HG03280 (cell line): ENCODE data around the gene DCK.
"Not testable (repeated sequence)": the region's sequence is repeated elsewhere in the genome, so short reads cannot be mapped to it uniquely, and the experiment has no call there.

Experiments
- ATAC-seq: cut with Tn5 transposase; IDR thresholded peaks from one replicate; pipeline ENCODE4 v1.9.1; 2021; ENCODE audit warnings: mild to moderate bottlenecking, moderate library complexity; ENCODE audit not compliant: unreplicated experiment

DCK gene

DNA sequence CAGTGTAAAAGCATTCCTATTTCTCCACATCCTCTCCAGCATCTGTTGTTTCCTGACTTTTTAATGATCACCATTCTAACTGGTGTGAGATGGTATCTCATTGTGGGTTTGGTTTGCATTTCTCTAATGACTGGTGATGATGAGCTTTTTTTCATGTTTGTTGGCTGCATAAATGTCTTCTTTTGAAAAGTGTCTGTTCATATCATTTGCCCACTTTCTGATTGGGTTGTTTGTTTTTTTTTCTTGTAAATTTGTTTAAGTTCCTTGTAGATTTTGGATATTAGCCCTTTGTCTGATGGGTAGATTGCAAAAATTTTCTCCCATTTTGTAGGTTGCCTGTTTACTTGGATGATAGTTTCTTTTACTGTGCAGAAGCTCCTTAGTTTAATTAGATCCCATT lies 6.2 kb downstream of the DCK start:
- ATAC-seq = not testable (repeated sequence)

DNA sequence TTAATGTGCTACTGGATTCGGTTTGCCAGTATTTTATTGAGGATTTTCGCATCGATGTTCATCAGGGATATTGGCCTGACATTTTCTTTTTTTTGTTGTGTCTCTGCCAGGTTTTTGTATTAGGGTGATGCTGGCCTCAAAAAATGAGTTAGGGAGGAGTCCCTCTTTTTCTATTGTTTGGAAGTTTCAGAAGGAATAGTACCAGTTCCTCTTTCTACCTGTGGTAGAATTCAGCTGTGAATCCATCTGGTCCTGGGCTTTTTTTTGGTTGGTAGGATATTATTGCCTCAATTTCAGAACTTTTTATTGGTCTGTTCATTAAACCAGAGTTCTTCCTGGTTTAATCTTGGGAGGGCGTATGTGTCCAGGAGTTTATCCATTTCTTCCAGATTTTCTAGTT lies 7.9 kb downstream of the DCK start:
- ATAC-seq = not testable (repeated sequence)

GRCh38 chr4:71004281-71004851 lies 10.9 kb downstream of the DCK start:
- ATAC-seq = no peak

DNA sequence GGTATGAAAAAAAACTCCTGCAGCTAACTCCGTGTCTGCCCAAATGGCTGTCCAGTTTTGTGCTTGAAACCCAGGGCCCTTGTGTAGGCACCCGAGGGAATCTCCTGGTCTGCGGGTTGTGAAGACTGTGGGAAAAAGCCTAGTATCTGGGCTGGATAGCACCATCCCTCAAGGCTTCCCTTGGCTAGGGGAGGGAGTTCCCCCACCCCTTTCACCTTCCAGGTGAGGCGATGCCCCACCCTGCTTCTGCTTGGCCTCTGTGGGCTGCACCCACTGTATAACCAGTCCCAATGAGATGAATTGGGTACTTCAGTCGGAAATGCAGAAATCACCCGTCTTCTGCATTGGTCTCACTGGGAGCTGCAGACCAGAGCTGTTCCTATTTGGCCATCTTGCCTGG lies 11.6 kb downstream of the DCK start:
- not testable (repeated sequence) for ATAC-seq

DNA sequence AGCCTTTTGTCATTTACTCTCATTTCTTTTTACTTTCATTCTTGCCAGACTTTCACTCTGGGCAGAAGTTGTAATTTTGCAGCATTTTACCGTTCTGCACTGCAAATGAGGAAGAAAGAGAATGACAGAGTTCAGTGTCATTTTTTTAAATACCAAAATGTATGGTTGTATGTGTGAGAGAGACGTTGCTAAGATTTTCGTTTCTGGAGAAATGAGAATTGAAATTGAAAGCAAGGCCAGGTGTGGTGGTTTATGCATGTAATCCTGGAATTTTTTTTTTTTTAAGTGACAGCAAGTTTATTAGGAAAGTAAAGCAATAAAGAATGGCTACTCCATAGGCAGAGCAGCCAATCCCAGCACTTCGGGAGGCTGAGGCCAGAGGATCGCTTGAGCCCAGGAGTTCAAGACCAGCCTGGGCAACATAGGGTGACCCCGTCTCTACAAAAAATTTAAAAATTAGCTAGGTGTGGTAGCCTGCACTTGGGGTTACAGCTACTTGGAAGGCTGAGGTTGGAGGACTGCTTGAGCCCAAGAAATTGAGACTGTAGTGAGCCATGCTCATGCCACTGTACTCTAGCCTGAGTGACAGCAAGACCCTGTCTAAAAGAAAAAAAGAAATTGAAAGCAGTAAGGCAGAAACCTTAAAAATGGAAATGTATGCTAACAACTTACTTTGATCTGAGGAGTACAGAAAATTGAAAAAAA lies 12.9 kb downstream of the DCK start:
- peak; percentile 80 for ATAC-seq

DNA sequence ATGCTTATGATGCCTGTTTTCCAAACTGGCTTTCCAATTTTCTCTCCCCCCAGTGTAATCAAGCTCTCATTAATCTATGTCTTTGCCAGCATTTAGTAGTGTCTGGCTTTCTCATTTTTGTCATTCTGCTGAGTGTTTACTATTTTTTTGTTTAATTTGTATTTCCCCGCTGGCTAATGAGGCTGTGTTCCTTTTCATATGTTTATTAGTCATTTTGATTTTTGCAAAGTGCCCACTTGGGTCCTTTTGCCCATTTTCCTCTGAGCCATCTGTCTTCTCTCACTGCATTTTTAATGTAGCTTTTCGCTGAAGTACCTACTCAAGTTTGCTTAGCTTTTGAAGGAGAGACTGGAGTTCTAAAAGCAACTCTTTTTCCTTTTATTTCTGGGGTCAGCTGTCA lies 14.7 kb downstream of the DCK start:
- ATAC-seq = no peak

DNA sequence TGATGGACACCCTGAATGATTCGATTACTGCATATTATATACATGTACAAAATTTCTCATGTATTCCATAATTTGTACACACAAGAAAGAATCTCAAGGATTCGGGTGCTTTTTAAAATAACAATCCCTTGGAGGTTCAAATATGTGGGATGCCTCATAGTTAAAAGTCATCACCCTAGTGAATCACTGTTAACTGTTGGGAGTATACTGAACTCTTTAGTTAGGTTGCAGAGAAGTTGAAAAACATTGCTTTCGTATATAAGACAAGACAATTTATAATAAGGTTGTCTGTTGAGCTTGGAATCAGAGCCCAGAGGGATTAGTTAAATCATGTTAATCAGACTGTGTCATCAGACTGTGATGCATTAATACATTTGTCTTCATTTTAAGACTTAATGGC lies 15.6 kb downstream of the DCK start:
- no peak for ATAC-seq

- peak; percentile 44 for ATAC-seq
These were observed 16.6 kb downstream of the DCK start for GRCh38 chr4:71009890-71010588.

DNA sequence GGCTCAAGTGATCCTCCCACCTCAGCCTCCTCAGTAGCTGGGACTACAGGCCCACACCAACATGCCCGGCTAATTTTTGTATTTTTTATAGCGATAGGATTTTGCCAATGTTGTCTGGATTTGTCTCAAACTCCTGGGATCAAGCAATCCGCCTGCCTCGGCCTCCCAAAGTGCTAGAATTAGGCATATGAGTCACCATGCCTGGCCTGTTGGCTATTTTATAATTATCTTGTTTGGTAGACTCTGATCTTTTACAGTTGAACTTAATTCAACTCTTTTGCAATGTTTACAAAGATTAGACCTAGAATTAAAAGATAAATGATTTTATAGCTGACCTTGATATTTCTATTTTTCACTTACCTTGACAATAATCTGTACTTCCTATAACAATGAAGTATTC lies 18.0 kb downstream of the DCK start:
- ATAC-seq = no peak

- not testable (repeated sequence) for ATAC-seq
These were observed 23.9 kb downstream of the DCK start for GRCh38 chr4:71017391-71017790.

GRCh38 chr4:71020611-71021010 lies 27.2 kb downstream of the DCK start:
- ATAC-seq = no peak

DNA sequence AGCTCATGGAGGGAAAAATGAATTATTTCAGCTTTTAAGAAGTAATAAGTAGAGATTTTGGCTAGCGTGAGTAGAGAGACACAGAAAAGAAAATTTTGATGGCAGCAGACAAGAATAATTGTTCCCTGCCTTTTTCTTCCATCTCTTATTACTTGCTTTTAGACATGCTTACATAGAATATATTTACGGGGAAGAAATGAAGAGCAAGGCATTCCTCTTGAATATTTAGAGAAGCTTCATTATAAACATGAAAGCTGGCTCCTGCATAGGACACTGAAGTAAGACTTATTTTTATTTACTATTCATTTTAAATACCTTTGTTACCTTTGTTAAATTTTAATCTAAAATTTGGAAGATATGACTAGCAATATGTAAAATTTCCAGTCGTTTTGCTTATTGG lies 32.2 kb downstream of the DCK start:
- ATAC-seq = no peak

DNA sequence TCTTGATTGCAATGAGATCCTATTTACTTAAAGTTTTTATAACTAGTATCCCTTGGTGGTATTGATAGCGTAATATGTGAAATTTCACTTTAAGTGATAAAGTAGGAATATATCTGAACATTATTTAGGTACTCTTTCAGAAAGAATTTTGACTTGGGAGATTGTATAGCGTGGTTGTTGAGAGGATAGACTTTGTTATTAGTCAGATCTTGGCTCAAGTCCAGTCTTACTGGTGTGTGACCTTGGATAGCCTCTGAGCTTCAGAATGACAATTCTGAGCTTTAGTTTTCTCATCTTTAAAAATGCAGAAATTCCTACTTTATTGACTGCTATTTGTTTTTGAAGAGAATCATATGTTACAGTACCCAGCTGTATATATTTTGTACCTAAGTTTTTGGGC lies 32.6 kb downstream of the DCK start:
- no peak for ATAC-seq

GRCh38 chr4:71027611-71028010 lies 34.2 kb downstream of the DCK start:
- ATAC-seq = no peak

- no peak for ATAC-seq
These were observed 36.1 kb downstream of the DCK start for GRCh38 chr4:71029504-71029903.

DNA sequence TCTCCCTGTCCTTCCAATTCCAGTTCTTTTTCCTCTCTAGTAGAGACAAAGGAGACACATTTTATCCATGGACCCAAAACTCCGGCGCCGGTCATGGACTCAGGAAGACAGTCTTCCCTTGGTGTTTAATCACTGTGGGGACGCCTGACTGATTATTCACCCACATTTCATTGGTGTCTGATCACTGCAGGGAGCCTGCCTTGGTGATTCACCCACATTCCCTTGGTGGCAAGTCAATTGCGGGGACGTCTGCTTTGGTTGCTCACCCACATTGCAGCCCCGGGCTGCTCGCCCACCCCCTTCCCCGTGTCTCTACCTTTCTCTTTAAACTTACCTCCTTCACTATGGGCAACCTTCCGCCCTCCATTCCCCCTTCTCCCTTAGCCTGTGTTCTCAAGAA lies 38.7 kb downstream of the DCK start:
- ATAC-seq = not testable (repeated sequence)

GRCh38 chr4:71045256-71045655 lies 51.8 kb downstream of the DCK start:
- ATAC-seq = no peak

DNA sequence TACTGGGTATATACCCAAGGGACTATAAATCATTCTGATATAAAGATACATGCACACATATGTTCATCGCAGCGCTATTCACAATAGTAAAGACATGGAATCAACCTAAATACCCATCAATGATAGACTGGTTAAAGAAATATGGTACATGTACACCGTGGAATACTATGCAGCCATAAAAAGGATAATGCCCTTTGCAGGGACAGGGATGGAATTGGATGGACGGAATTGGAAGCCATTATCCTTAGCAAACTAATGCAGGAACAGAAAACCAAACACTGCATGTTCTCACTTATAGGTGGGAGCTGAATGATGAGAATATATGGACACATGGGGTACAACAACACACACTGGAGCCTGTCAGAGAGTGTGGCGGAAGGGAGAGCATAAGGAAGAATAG lies 55.9 kb downstream of the DCK start:
- no peak for ATAC-seq

DNA sequence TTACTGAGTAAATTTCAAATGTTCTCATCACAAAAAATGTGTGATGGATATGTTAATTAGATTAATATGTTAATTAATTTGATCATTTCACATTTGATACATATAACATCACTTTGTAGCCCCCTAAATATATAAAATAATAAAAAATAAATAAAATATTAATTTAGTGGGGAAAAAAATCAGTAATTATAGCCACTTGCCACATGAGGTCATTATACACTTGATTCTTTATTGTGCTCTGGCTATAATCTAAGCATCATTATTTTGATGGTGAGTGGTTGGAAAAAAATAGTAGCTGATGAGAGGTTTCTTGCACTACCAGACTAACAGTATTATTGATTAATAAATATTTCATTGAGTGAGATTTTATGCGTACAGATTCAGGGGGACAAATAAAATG lies 57.4 kb downstream of the DCK start:
- no peak for ATAC-seq

DNA sequence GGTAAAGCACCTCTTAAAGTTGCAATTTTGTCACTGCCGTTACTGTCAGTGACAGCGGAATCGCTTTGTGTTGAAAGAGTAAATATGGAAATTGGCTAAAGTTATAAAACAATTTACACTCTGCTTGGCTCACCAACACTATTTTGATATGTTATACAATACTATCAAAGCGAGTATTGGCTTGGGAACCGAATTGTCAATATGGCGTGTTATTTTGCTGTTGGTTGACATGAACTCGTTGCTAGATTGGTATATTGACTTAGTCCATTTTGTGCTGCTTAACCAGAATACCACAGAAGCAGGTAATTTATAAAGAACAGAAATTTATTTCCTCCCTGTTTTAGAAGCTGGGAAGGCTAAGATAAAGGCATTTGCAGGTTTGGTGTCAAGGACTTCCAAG lies 58.6 kb downstream of the DCK start:
- no peak for ATAC-seq

DNA sequence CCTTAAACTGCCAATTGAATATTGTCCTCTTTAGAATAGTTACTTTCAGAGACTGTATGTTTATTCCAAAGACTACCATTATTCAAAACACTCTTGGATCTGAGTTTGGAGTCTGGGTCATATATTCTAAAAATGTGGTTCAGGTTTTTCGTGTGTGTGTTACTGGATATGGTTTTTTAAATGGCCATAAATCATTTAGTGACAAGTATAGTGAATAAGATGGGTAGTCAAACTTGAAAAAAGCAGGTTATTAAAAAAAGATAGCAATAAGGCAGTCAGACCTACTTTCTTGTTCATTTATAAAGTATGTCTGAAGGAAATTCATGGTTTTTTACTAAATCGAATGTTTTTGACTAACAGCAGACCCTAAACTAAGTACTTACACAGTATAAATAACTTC lies 59.3 kb downstream of the DCK start:
- no peak for ATAC-seq

DNA sequence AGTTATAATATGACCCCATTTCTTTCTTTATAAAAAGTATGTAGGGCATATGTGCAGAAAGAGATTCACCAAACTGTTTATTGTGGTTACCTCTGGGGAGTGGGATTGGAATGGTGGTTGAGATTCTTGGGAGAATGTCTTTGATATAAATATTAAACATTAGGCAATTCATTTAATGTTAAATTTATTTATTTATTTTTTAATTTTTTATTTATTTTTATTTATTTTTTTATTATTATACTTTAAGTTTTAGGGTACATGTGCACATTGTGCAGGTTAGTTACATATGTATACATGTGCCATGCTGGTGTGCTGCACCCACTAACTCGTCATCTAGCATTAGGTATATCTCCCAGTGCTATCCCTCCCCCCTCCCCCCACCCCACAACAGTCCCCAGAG lies 60.2 kb downstream of the DCK start:
- not testable (repeated sequence) for ATAC-seq
